ENCODE results near the gene CCDC167.

DNA sequence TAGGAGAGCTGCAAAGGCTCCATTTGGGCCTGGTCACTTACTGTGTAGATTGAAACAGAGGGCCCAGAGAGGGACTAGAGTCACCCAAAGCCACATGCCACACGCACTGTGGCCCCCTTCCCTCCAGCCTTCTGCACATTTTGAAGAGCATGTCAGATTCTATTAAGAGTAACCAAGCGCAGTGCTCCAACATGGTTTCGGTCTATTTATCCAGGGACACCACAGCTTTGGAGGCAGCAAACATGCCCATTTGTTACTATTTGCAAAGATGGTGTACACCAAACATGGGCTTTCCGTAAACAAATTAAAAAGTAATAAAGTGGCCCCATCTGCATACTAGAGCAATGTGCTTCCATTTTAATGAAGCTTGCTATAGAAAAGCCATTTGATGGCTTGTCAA lies 43.7 kb upstream of the CCDC167 start:
- TF ChIP-seq GATA3 (IDR thresholded peaks at IDR 0.05; ENCODE audit: low read depth, low read length) (no peak), GATA2 (IDR thresholded peaks at IDR 0.05; ENCODE audit: low read depth, low read length) (no peak)
